ENCODE results near the gene STARD4.

Gene STARD4

DNA sequence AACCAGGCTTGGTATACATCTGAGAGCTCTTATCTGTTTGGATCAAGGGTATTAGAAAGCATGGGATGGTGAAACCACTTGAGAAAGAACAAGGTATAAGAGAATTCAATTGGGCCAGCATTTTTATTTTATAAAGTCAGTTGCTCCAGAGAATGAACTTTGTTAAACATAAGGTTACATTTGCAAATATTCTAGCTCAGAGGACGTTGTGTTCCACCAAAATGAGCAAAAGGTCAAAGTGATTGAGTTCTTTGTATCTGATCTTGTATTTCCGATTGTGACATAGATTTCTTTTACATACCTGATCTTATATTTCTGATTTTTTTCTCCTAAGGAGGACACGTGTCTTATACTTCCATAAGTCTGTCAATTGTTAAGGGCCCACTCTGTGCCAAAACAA is 8.6 kb upstream of the STARD4 start:
- DNase-seq (ENCODE audit: low read depth): no peak

DNA sequence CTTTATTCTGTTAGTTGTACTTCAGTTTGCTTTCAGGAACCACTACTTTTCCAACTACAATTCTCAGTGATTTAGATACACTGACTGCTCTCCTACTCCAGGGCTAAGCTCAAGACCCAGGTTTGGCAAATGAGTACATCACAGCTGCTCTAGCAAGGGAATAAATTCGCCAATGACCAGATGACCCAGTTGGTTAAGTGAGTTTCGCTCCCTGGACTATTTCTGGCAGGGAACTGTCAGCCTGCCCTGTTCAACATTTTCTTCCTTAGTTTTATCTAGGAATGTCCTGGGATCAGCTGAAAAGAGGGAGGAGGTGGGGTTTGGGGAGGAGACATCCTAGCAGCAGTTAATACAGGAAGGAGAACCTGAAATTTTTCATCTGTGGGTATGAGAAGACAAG is 6.4 kb upstream of the STARD4 start:
- DNase-seq (ENCODE audit: low read depth): no peak

DNA sequence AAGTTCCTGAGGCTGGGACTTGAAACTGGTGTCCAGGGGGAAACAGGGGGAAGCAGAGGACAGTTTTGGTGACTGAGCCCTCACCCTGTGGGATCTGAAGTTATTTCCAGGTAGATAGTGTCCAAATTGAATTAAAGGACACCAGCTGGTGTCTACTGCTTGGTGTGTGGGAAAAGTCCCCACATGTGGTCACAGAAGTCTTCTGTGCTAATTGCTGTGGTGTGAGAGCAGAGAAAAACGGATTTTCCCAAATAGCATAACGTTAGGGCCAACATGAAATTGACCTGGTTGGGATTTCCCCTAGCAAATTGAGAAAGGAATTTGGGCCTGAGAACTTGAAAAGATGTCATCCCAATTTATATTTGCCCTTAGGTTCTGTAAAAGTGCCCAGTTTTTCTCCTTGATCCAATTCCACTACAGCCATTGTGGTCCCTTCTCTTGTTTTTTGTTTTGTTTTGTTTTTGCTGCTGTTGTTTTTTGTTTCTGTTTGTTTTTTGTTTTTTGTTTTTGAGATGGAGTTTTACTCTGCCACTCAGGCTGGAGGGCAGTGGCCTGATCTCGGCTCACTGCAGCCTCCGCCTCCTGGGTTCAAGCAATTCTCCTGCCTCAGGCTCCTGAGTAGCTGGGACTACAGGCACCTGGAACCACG is 5.6 kb upstream of the STARD4 start:
- DNase-seq (ENCODE audit: low read depth): no peak

DNA sequence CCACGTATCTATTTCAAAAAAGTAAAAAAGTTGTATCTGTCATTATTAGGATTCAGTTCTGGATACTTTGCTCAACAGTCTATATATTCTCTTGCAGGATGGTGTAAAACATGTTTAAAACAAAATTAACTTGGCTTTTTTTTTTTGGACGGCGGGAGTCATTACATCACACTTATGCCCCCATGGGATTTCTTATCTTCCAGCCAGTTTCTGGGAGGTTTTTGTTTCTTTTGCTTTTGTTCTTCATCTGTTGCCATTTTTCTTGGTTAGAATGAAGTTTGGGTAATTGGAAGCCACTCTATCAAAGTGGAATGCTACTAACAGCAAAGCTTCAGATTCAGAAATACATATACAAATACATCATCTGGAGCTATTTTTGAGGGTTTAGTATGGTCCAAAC is 1.8 kb upstream of the STARD4 start:
- DNase-seq (ENCODE audit: low read depth): no peak

DNA sequence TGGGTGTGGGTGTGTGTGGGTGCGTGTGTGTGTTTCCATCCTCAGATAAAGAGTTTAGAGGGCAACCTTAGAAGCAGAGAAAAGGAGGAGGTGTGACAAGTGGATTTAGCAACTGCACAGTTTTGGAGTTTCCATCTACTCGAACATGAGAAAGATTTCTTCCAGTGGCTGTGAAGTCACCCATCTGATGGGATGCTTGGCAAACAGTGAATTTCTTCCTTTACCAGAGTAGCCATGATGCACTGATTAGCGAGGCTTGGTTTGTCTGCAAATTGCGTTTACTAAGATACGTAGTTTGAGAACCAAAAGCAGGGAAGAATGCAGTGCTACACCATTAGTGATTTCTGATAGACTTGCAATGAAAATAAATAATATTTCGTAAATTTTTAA is 791 bp upstream of the STARD4 start:
- DNase-seq (ENCODE audit: low read depth): no peak

DNA sequence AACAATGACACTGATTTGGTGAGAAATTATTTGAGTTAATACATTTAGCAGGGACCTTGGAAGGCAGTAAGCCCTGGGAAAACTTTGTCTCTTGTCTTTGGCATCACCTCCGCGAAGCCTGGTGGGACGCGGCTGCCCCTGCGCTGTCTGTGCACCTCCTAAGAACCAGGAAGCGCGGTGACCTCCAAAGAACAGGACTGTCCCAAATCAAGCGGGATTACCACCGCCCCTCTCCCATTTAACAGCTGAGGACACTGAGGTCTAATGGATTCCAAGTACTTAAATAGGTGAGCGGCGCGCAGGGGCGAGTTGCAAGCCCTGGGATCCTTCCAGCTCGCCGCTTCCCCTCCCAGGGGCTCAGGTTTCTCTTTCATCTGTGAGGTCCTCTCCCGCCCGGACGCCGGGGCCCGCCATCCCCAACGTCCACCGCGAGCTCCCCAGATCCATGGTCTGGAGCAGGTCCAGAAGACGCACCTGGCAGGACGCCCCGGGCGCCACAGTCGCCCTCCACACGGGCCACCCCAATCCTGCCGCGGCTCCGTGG is 432 bp downstream of the STARD4 start:
- DNase-seq (ENCODE audit: low read depth): no peak

DNA sequence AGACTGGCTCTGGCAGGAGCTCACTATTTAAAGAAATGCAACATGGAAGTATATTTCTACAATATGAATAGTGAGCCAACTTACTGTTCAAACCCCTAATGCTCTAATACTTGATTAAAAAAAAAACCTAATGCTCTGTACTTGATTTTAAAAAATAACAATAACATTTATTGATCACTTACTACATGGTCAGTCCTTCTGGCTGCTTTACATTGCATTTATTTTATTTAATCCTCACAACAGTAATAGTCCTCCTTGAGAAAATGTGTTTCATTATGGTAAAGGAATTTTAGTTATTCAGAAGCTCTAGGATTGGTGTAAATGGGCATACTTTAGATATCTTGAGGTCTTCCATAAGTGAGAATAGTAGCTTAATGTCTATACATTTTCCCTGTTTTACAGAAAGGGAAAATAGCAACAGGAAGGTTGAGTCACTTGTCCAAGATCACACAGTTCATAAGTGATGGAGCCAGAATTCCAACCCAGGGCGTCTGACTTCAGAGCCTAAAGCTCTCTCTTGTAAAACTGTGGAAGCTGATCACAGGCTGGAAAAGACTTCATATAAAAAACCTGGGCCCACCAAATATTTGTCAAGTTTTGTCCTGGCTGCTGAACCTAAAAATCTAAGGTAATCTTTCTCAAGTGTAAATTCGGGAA is 1.0 kb downstream of the STARD4 start:
- no peak for DNase-seq (ENCODE audit: low read depth)

DNA sequence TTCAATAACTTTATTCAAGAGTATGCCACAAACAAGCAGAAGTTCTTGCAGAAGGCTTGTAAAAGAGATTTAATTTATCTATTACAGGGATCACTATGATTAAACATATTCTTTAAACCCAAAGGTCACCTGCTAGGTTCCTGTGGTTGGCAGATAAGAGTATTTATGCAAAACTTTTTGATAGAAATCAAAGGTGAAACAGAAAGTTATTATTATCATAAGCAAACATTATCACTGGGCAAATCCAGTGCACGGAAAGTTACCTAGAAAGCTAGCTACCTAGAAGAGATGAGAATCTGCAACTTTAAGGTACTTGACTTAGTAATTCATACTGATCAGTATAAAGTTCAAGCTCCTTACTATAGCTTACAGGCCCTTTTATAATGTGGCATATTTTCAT is 3.2 kb downstream of the STARD4 start:
- DNase-seq (ENCODE audit: low read depth): no peak

DNA sequence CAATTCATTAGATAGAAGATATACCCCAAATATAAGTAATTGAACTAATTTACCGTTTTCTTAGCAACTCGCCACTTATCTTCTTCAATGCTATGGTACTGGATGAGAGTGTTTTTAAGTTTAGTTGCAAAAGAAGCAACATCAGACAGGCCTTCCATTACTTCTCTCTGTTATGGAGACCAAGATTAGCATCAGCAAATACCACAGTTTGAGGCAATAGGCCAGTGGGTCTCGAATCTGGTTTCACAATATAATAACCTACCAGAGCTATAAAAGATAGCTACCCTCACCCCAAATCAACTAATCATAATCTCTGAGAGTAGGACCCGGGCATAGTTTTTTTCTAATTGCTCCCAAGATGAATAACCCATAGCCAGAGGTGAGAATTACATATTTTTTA is 5.1 kb downstream of the STARD4 start:
- DNase-seq (ENCODE audit: low read depth): no peak

DNA sequence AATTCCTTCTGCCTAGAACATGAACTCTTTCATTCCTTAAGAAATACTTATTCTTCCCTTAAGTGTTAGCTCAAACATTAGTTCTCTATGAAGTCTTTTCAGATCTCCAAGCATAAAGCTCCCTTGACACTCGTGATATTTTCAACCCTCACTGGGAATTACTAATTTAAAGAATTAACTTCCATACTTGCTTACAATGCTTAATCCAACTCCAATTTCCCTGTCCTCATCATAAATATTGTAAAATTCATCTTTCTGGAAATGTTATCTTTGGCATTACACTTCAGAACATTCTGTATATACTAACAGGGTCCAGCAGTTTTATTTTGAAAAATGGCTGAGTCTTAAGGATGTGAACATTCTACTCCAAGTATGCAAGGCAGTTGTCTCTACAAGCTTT is 7.2 kb downstream of the STARD4 start:
- DNase-seq (ENCODE audit: low read depth): no peak

DNA sequence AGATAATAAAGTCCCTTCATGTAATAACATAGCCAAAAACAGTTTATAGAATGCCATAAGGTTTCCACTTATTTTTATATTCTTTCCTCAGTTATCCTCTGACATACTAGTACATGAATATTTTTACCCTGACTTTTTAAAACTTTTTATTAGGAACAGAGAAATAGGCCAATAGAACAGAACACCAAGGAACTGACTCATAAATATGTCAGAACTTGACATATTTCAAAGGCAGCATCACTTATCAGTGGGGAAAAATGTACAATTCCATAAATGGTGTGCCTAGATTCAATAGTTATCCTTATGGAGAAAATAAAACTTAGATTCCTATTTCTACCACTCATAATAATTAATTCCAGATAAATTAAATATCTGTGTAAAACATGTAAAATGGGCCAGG is 9.4 kb downstream of the STARD4 start:
- DNase-seq (ENCODE audit: low read depth): no peak

DNA sequence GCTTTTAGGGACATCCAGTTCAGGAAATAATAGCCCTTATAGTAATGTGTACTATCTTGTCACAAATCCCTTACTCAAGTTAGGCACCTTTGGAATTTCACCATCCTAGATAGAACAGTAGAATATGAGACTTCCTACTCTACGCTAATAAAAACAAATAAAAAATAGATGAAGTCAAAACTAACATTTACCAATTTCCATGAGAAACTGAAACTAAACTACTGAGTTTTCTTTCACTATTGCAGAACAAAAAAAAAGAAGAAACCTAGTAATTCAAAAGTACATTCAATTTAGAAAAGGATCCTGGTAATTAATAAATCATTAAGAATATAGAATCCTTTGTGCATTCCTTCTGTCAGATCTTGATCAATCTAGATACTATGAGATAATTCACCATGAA is 14.0 kb downstream of the STARD4 start:
- no peak for DNase-seq (ENCODE audit: low read depth)

DNA sequence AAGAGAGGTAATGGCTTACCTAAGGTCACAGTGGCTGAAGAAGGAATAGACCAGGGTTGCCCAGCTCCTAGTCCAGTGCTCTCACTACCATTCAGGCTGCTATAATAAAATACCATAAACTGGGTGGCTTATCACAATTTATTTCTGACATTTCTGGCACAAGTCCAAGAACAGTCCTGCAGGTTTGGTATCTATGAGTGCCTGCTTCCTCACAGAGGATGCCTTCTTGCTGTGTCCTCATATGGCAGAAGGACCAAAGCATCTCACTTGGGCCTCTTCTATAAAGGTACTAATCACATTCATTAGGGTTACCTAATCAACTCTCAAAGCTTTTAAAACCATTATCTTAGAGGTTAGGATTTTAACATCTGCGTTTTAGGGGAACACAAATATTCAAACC is 17.2 kb downstream of the STARD4 start:
- no peak for DNase-seq (ENCODE audit: low read depth)

DNA sequence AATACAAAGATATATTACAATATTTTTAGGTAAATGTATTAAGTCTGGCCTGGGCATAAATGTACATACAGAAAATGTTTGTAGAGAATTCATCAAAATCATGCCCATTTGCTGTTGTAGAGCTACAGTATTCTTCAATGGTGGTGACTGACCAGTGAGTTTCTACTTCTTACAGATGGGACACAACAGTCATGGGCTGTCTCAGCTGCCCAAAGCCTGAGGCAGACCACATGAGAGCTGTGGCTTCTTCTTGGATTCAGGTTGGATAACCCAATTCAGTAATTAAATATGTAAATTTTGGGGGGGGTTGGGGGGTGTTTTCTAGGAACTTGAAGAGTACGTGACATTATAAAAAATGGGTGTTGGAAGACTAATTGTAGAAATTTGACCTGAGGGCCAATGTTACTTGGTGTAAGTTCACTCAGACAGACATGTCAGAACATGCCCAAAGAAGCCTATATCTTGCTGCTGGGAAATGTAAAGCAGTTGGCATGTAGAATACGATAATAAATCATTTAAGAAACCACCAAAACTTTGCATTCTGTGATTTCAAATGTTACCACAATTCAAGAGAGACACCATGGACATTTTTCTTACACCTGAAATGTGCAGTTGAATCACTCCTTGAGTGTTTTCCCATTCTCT is 17.9 kb downstream of the STARD4 start:
- no peak for DNase-seq (ENCODE audit: low read depth)

DNA sequence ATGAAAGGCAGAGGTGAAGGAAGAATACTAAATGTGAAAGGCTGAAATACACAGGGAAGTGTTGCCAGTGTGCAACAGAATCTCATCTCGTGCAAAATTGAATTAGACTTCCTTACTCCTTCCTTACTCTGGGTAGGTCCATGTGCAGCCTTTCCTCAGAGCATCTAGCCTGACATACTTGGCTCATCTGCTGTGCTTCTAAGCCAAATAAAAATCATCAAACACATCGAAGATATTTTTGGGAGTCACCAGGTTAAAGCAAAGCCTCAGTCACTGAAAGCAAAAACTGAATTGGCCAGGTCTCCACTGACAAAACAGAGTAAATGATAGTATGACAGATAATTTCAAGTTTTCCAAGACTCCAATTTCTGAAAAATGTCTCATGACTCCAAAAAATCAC is 19.3 kb downstream of the STARD4 start:
- DNase-seq (ENCODE audit: low read depth): no peak

DNA sequence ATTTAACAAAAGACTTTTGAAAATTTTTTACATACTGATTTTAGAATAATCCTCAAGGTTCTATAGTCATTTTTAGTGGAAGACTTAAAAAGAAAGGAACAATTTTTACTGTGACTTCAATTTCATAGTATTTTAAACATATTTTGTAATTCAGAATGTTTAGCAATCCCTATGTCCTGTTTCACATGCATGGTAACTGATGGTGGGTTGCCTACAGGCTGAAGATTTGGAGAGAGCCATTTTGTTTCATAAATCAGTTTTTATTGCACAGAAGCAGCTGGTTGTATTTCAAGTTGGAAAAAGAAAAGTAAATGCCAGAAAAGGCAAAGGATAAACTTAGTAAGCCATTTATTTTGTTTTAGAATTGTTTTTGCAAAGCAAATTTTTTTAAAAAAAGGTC is 24.0 kb downstream of the STARD4 start:
- DNase-seq (ENCODE audit: low read depth): no peak

DNA sequence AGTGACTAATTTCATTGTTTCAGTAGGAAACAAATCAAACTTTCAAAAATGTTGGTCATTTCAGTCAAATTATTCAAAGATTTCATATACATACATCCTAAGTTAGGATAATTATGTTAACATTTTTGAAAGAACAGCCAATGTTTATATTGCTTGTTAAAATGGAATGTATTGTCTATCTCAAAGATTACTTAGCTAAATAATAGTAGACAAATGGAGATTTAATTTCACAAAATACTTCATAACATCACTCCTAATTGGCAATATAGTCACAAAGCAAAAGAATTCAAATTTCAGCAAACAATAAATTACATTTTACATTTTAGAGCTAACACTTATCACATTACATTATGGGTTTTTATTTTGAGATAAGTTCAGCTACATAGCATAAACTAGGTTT is 25.4 kb downstream of the STARD4 start:
- DNase-seq (ENCODE audit: low read depth): no peak

DNA sequence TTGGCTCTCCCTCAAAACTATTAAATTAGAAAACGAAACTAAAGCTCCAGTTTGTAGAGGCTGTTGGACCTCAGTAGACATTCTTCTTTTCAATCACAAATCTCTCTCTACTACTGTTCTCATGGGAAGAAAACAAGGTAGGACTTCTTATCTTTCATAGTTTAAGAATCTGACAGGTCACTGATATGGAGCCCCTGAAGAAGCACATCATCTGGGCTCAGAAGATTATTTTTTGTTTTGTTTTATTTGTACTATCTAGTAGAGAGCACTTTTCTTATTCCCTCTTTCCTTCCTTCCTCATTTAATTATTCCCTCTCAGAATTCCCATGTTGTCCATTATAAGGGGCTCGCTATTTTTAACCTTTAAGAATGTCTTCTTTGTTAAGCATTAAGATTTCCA is 26.3 kb downstream of the STARD4 start:
- DNase-seq (ENCODE audit: low read depth): no peak

DNA sequence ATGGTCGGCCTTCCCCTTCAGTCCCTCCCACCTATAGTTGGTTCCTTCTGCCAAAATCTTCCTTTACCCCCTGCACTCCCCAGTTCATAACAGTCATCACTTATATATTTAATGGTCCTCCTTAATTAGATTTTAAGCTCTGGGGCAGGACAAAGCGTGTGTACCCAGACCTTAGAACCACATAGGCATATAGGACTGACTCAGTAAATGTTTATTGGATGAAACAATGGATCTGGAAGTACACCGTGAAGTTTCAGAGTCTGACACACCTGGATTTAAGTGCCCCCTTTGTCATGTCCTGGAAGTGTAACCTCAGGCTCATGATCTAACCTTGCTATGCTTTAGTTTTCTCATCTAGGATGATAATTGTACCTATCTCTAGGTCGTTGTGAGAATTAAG is 32.0 kb downstream of the STARD4 start:
- no peak for DNase-seq (ENCODE audit: low read depth)

DNA sequence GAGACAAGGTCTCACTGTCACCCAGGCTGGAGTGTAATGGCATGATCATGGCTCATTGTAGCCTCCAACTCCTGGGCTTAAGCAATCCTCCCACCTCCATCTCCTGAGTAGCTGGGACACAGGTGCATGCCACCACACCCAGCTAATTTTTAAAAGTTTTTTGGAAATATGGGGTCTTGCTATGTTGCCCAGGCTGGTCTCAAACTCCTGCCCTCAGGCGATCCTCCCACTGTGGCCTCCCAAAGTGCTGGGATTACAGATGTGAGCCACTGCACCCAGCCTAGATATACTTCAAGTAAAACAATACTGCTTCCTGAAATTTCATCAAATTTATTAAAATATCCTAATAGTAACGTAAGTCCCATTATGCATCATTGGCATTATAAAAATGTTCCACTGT is 33.4 kb downstream of the STARD4 start:
- DNase-seq (ENCODE audit: low read depth): no peak

DNA sequence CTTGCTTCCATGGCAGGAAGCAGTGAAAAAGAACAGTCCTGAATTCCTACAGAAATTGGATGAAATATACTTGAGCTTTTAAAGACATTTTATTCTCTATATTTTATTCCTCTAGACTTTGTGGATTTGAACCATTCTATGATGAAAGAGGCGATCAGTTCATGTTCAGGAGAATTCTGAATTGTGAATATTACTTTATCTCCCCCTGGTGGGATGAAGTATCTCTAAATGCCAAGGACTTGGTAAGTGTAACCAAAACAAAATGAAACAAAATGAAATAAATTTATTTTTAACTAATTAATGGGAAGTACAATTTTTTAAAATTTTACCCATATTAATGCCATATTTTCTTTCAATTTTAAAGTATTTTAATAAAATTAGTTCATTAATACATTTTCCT is 34.1 kb downstream of the STARD4 start:
- DNase-seq (ENCODE audit: low read depth): no peak

DNA sequence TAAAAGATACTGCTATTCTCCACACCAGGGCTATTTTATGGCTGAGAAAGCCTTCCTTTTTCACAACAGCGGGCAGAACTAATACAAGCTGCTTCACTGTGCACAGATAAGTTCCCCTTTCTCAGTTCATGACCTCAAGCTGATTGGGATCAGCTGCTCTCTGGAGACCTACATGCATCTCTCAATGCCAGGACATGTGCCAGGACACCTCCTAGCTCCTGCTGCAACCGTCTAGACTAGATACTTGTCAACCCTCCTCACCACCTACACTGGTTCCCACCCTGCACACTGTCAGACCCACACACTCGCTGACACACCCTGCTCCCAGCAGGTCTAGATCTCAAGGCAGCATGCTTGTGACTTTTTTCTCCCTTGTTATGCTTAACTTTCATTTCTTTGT is 39.8 kb downstream of the STARD4 start:
- no peak for DNase-seq (ENCODE audit: low read depth)

DNA sequence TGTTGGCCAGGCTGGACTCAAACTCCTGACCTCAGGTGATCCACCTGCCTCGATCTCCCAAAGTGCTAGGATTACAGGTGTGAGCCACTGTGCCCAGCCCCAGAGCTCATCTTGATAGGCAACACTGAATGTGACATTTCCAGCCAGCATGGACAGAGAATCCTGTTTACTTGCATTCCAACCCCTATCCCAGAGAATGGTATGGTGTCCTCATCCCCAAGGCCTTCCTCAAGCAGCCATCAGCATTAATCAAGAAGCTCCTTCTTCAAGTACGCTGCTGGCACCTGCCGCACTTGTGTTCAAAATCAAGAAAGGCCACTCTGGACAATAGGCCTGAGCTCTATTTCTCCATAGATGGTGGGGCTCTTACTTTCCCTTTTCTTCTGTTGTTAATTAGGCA is 40.2 kb downstream of the STARD4 start:
- no peak for DNase-seq (ENCODE audit: low read depth)

DNA sequence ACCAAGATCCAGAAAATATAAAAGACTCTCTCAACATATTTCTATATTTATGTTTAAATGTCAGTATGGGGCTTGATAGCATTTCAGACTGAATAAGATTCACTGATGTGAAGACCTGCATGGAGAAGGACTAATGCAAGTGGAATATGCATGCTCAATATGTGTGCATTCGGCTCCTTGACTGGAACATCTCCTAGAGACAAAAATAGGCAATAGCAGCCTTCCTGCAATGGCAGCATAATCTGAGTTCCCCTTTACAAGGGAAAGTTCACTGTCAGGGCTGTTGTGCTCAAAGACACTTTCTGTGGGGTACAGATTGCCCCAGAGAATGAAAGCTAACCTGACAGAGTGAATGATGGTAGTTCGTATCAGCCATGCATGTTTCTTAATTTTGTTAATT is 42.4 kb downstream of the STARD4 start:
- no peak for DNase-seq (ENCODE audit: low read depth)
